ENCODE data around the gene VSNL1.

VSNL1 gene

GRCh38 chr2:17615147-17615546, 74.7 kb downstream of the VSNL1 start:
- no peak overlapping the region for H3K9ac ChIP-seq (ENCODE audit: low read depth, low read length)
- no peak overlapping the region for H3K27ac ChIP-seq (ENCODE audit: low read depth, low read length)
- H3K36me3 ChIP-seq (ENCODE audit: insufficient read depth, low read length), result no peaks in the 10 kb centered on the region; the same call in 1 of the 2 replicates
- no CpG with 5 or more reads among the region's 1 CpG for WGBS
- no peaks in the 10 kb centered on the region for H3K27me3 ChIP-seq (ENCODE audit: insufficient read depth, low read length)
- H3K4me3 ChIP-seq (ENCODE audit: low read length), result no peak overlapping the region
- 0 out of 2 replicates have a peak, but pooled peaks cover 4% of the 10 kb centered on the region for H3K4me1 ChIP-seq (ENCODE audit: insufficient read depth, low read length)
- H3K9me3 ChIP-seq (ENCODE audit: insufficient read depth, low read depth, low read length), result no peaks in the 10 kb centered on the region

GRCh38 chr2:17615728-17616351, 75.3 kb downstream of the VSNL1 start:
- Histone ChIP-seq H3K36me3 (ENCODE audit: insufficient read depth, low read length) (no peaks in the 10 kb centered on the region), H3K9ac (ENCODE audit: low read depth, low read length) (no peak overlapping the region), H3K9me3 (ENCODE audit: insufficient read depth, low read depth, low read length) (no peaks in the 10 kb centered on the region), H3K4me1 (ENCODE audit: insufficient read depth, low read length) (peaks cover 9% of the 10 kb centered on the region), H3K27ac (ENCODE audit: low read depth, low read length) (no peak overlapping the region), H3K27me3 (ENCODE audit: insufficient read depth, low read length) (no peaks in the 10 kb centered on the region), H3K4me3 (ENCODE audit: low read length) (no peak overlapping the region)
- 93% methylated on average over 1 of the region's 1 CpG for WGBS

- 98% methylated on average over 1 of the region's 1 CpG for WGBS
- H3K27ac ChIP-seq (ENCODE audit: low read depth, low read length), result no peak overlapping the region
Observed at GRCh38 chr2:17616405-17616804, 75.9 kb downstream of the VSNL1 start.

GRCh38 chr2:17617516-17617915, 77.0 kb downstream of the VSNL1 start:
- no peak overlapping the region for H3K27ac ChIP-seq (ENCODE audit: low read depth, low read length)
- no peaks in the 10 kb centered on the region for H3K27me3 ChIP-seq (ENCODE audit: insufficient read depth, low read length)
- H3K4me1 ChIP-seq (ENCODE audit: insufficient read depth, low read length), result peaks cover 13% of the 10 kb centered on the region
- H3K9me3 ChIP-seq (ENCODE audit: insufficient read depth, low read depth, low read length), result no peaks in the 10 kb centered on the region
- no peak overlapping the region for H3K9ac ChIP-seq (ENCODE audit: low read depth, low read length)
- H3K4me3 ChIP-seq (ENCODE audit: low read length), result no peak overlapping the region
- WGBS, result 95% methylated on average over 5 of the region's 5 CpGs
- no peaks in the 10 kb centered on the region for H3K36me3 ChIP-seq (ENCODE audit: insufficient read depth, low read length)

More at GRCh38 chr2:17616405-17616804, 75.9 kb downstream of the VSNL1 start:
- H3K4me3 ChIP-seq (ENCODE audit: low read length), result no peak overlapping the region
- no peaks in the 10 kb centered on the region for H3K36me3 ChIP-seq (ENCODE audit: insufficient read depth, low read length)
- H3K27me3 ChIP-seq (ENCODE audit: insufficient read depth, low read length), result no peaks in the 10 kb centered on the region
- H3K9me3 ChIP-seq (ENCODE audit: insufficient read depth, low read depth, low read length), result no peaks in the 10 kb centered on the region
- peaks cover 13% of the 10 kb centered on the region for H3K4me1 ChIP-seq (ENCODE audit: insufficient read depth, low read length)
- H3K9ac ChIP-seq (ENCODE audit: low read depth, low read length), result no peak overlapping the region

- Histone ChIP-seq H3K27me3 (ENCODE audit: insufficient read depth, low read length) (no peaks in the 10 kb centered on the region), H3K9ac (ENCODE audit: low read depth, low read length) (no peak overlapping the region), H3K36me3 (ENCODE audit: insufficient read depth, low read length) (no peaks in the 10 kb centered on the region), H3K4me1 (ENCODE audit: insufficient read depth, low read length) (peaks cover 13% of the 10 kb centered on the region), H3K4me3 (ENCODE audit: low read length) (no peak overlapping the region), H3K9me3 (ENCODE audit: insufficient read depth, low read depth, low read length) (no peaks in the 10 kb centered on the region), H3K27ac (ENCODE audit: low read depth, low read length) (no peak overlapping the region)
- WGBS, result 31% methylated on average over 1 of the region's 1 CpG
Observed at GRCh38 chr2:17617955-17618354, 77.5 kb downstream of the VSNL1 start.

GRCh38 chr2:17620280-17620679, 79.8 kb downstream of the VSNL1 start:
- Histone ChIP-seq H3K4me3 (ENCODE audit: low read length) (no peak overlapping the region), H3K27me3 (ENCODE audit: insufficient read depth, low read length) (no peaks in the 10 kb centered on the region), H3K36me3 (ENCODE audit: insufficient read depth, low read length) (0 out of 2 replicates have a peak, but pooled peaks cover 3% of the 10 kb centered on the region), H3K9me3 (ENCODE audit: insufficient read depth, low read depth, low read length) (no peaks in the 10 kb centered on the region), H3K4me1 (ENCODE audit: insufficient read depth, low read length) (peaks cover 13% of the 10 kb centered on the region), H3K27ac (ENCODE audit: low read depth, low read length) (no peak overlapping the region), H3K9ac (ENCODE audit: low read depth, low read length) (no peak overlapping the region)
- 60% methylated on average over 5 of the region's 6 CpGs for WGBS

GRCh38 chr2:17620841-17621240, 80.3 kb downstream of the VSNL1 start:
- Histone ChIP-seq H3K9ac (ENCODE audit: low read depth, low read length) (no peak overlapping the region), H3K27me3 (ENCODE audit: insufficient read depth, low read length) (no peaks in the 10 kb centered on the region), H3K36me3 (ENCODE audit: insufficient read depth, low read length) (0 out of 2 replicates have a peak, but pooled peaks cover 3% of the 10 kb centered on the region), H3K9me3 (ENCODE audit: insufficient read depth, low read depth, low read length) (no peaks in the 10 kb centered on the region), H3K4me1 (ENCODE audit: insufficient read depth, low read length) (peaks cover 13% of the 10 kb centered on the region), H3K27ac (ENCODE audit: low read depth, low read length) (no peak overlapping the region), H3K4me3 (ENCODE audit: low read length) (no peak overlapping the region)

- Histone ChIP-seq H3K4me3 (ENCODE audit: low read length) (no peak overlapping the region), H3K27ac (ENCODE audit: low read depth, low read length) (no peak overlapping the region), H3K9me3 (ENCODE audit: insufficient read depth, low read depth, low read length) (no peaks in the 10 kb centered on the region), H3K36me3 (ENCODE audit: insufficient read depth, low read length) (0 out of 2 replicates have a peak, but pooled peaks cover 3% of the 10 kb centered on the region), H3K27me3 (ENCODE audit: insufficient read depth, low read length) (no peaks in the 10 kb centered on the region), H3K4me1 (ENCODE audit: insufficient read depth, low read length) (peaks cover 13% of the 10 kb centered on the region), H3K9ac (ENCODE audit: low read depth, low read length) (no peak overlapping the region)
- 96% methylated on average over 2 of the region's 2 CpGs for WGBS
Observed at GRCh38 chr2:17621781-17622180, 81.3 kb downstream of the VSNL1 start.

GRCh38 chr2:17625446-17625845, 85.0 kb downstream of the VSNL1 start:
- Histone ChIP-seq H3K27ac (ENCODE audit: low read depth, low read length) (no peak overlapping the region), H3K4me3 (ENCODE audit: low read length) (no peak overlapping the region), H3K9ac (ENCODE audit: low read depth, low read length) (no peak overlapping the region), H3K4me1 (ENCODE audit: insufficient read depth, low read length) (peaks cover 8% of the 10 kb centered on the region), H3K36me3 (ENCODE audit: insufficient read depth, low read length) (peaks cover 17% of the 10 kb centered on the region), H3K27me3 (ENCODE audit: insufficient read depth, low read length) (no peaks in the 10 kb centered on the region), H3K9me3 (ENCODE audit: insufficient read depth, low read depth, low read length) (peaks cover 11% of the 10 kb centered on the region)
- WGBS, result 96% methylated on average over 2 of the region's 3 CpGs

GRCh38 chr2:17626986-17627385, 86.5 kb downstream of the VSNL1 start:
- no peak overlapping the region for H3K4me3 ChIP-seq (ENCODE audit: low read length)
- no peak overlapping the region for H3K27ac ChIP-seq (ENCODE audit: low read depth, low read length)
- peaks cover 11% of the 10 kb centered on the region for H3K9me3 ChIP-seq (ENCODE audit: insufficient read depth, low read depth, low read length)
- WGBS, result 86% methylated on average over 3 of the region's 3 CpGs
- H3K27me3 ChIP-seq (ENCODE audit: insufficient read depth, low read length), result no peaks in the 10 kb centered on the region
- H3K4me1 ChIP-seq (ENCODE audit: insufficient read depth, low read length), result no peaks in the 10 kb centered on the region
- peaks cover 23% of the 10 kb centered on the region for H3K36me3 ChIP-seq (ENCODE audit: insufficient read depth, low read length)
- no peak overlapping the region for H3K9ac ChIP-seq (ENCODE audit: low read depth, low read length)

- no peak overlapping the region for H3K9ac ChIP-seq (ENCODE audit: low read depth, low read length)
Observed at GRCh38 chr2:17627434-17627833, 86.9 kb downstream of the VSNL1 start.

More at GRCh38 chr2:17627434-17627833, 86.9 kb downstream of the VSNL1 start:
- peaks cover 11% of the 10 kb centered on the region for H3K9me3 ChIP-seq (ENCODE audit: insufficient read depth, low read depth, low read length)
- H3K27me3 ChIP-seq (ENCODE audit: insufficient read depth, low read length), result no peaks in the 10 kb centered on the region
- H3K4me1 ChIP-seq (ENCODE audit: insufficient read depth, low read length), result no peaks in the 10 kb centered on the region
- 93% methylated on average over 2 of the region's 2 CpGs for WGBS
- H3K4me3 ChIP-seq (ENCODE audit: low read length), result no peak overlapping the region
- H3K36me3 ChIP-seq (ENCODE audit: insufficient read depth, low read length), result peaks cover 23% of the 10 kb centered on the region
- H3K27ac ChIP-seq (ENCODE audit: low read depth, low read length), result no peak overlapping the region

All from HUES64 (cell line).